Subcutaneous abdominal adipose tissue (tissue), 5 donors: Measurements from ENCODE around the gene MYO10.
"Not testable (repeated sequence)": the region's sequence is repeated elsewhere in the genome, so short reads cannot be mapped to it uniquely, and the experiment has no call there.

Experiments used
- H3K27ac ChIP-seq: one replicate; pipeline ENCODE4 v1.7.0; 2013; ENCODE audit warnings: low read depth, mild to moderate bottlenecking, inconsistent platforms, low read length, moderate library complexity
- H3K27me3 ChIP-seq, 5 donors: one replicate each; pipeline ENCODE4 v1.7.0; 2013; ENCODE audit warnings: low read length in 5 of 5, inconsistent platforms in 1 of 5; ENCODE audit not compliant: control insufficient read depth in 5 of 5, insufficient read depth in 4 of 5
- H3K36me3 ChIP-seq, 5 donors: one replicate each; pipeline ENCODE4 v1.7.0; 2013; ENCODE audit warnings: low read length in 5 of 5; ENCODE audit not compliant: control insufficient read depth in 5 of 5, insufficient read depth in 5 of 5
- H3K4me1 ChIP-seq, 5 donors: one replicate each; pipeline ENCODE4 v1.7.0; 2013; ENCODE audit warnings: low read length in 5 of 5, mild to moderate bottlenecking in 3 of 5, moderate library complexity in 1 of 5; ENCODE audit not compliant: control insufficient read depth in 5 of 5, insufficient read depth in 5 of 5
- H3K4me3 ChIP-seq, 5 donors: one replicate each; pipeline ENCODE4 v1.7.0; 2013; ENCODE audit warnings: low read length in 5 of 5, low read depth in 1 of 5
- H3K9ac ChIP-seq, 5 donors: one replicate each; pipeline ENCODE4 v1.7.0; 2013; ENCODE audit warnings: low read length in 5 of 5, mild to moderate bottlenecking in 4 of 5, moderate library complexity in 3 of 5
- H3K9me3 ChIP-seq, 5 donors: one replicate each; pipeline ENCODE4 v1.7.0; 2013; ENCODE audit warnings: low read length in 5 of 5; ENCODE audit not compliant: control insufficient read depth in 5 of 5
- donor health status: healthy.
- donor health status: healthy.
- donor health status: healthy.
- donor health status: healthy.
- donor health status: healthy.

MYO10 gene

DNA sequence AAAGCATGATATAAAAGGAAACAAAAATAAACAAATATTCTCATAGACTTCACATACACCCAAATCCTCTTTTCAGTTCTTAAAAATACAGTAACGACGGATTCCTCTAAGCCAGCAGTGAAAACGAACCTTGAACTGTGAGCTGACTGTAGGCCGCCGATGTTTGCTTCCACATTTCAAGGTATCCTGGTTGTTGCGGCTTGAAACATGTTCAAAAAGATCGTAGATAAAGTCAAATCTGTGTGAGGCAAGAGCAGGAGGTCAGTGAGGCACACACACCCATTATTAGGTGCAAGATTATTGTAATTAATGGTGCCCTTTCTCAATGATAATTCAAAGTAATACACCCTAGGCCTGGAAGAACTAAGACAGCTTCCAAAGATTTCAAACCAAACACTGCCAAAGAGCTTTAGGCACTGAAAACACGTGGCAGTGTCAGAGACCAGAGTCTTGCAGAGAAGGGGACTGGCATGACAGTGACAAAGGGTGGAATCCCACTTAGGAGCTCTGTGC, 178.0 kb downstream of the MYO10 start:
- peaks cover 0 to 28% (median 2%) of the 10 kb centered on the region in 5 donors for H3K36me3 ChIP-seq
- H3K4me3 ChIP-seq: no peak overlapping the region
- no peaks in the 10 kb centered on the region for H3K27me3 ChIP-seq
- H3K4me1 ChIP-seq: peaks cover 0 to 3% (median 0%) of the 10 kb centered on the region in 5 donors
- H3K27ac ChIP-seq: no peak overlapping the region
- H3K9me3 ChIP-seq: no peaks in the 10 kb centered on the region
- H3K9ac ChIP-seq: no peak overlapping the region

DNA sequence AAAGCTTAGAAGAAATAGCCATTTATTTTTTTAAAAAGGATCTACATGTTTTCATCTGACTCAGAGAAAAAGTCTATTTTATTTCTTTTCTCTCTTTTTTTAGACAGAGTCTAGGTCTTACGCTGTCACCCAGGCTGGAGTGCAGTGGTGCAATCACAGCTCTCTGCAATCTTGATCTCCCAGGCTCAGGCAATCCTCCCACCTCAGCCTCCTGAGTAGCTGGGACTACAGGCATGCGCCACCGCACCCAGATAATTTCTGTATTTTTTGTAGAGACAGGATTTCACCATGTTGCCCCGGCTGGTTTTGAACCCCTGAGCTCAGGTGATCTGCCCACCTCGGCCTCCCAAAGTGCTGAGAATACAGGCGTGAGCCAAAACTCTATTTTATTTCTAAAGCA, 178.5 kb downstream of the MYO10 start:
- H3K9me3 ChIP-seq, H3K27ac ChIP-seq, H3K9ac ChIP-seq, H3K27me3 ChIP-seq, H3K4me1 ChIP-seq, H3K4me3 ChIP-seq: not testable (repeated sequence)
- H3K36me3 ChIP-seq: peaks cover 0 to 26% (median 2%) of the 10 kb centered on the region in 5 donors

- H3K9me3 ChIP-seq: no peaks in the 10 kb centered on the region
- H3K4me1 ChIP-seq: peaks cover 0 to 3% (median 0%) of the 10 kb centered on the region in 5 donors
- H3K9ac ChIP-seq: no peak overlapping the region
- H3K36me3 ChIP-seq: peaks cover 0 to 22% (median 2%) of the 10 kb centered on the region in 5 donors
- H3K27me3 ChIP-seq: no peaks in the 10 kb centered on the region
- no peak overlapping the region for H3K4me3 ChIP-seq
- no peak overlapping the region for H3K27ac ChIP-seq
These were observed 178.9 kb downstream of the MYO10 start for GRCh38 chr5:16757146-16757545.

DNA sequence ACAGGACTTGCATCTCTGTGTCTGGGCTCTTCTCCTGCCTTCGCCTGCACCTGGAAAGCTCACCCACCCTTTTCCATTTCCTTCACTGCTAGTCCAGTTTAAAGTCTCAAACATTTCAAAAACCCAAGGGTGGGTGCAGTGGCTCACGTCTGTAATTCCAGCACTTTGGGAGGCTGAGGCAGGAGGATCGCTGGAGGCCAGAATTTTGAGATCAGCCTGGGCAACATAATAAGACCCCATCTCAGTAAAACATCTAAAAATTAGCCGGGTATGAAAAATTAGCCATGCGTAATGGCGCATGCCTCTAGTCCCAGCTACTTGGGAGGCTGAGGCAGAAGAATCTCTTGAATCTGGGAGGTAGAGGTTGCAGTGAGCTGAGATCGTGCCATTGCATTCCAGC, 179.4 kb downstream of the MYO10 start:
- no peak overlapping the region for H3K4me3 ChIP-seq
- H3K27ac ChIP-seq: no peak overlapping the region
- no peaks in the 10 kb centered on the region for H3K27me3 ChIP-seq
- H3K4me1 ChIP-seq: peaks cover 0 to 7% (median 0%) of the 10 kb centered on the region in 5 donors
- no peaks in the 10 kb centered on the region for H3K9me3 ChIP-seq
- H3K9ac ChIP-seq: no peak overlapping the region
- peaks cover 0 to 19% (median 2%) of the 10 kb centered on the region in 5 donors for H3K36me3 ChIP-seq

DNA sequence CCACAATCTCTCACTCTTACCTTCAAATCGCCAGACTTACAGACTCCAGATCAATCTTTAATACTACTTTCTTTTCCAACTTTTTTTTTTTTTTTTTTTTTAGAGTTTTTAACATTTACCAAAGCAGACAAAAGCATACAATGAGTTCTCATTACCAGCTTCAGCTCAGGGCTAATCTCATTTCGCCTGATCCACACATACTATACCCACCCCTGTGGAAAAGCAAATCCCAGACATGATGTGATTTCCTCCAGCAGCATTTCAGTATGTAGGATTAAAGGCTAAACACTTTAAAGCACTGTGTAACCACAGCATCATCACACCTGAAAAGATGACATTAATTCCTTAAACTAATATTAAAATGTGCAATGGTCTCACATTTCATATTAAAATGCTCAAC, 180.4 kb downstream of the MYO10 start:
- H3K9ac ChIP-seq: no peak overlapping the region
- no peaks in the 10 kb centered on the region for H3K9me3 ChIP-seq
- peaks cover 0 to 16% (median 2%) of the 10 kb centered on the region in 5 donors for H3K36me3 ChIP-seq
- no peak overlapping the region for H3K27ac ChIP-seq
- H3K27me3 ChIP-seq: no peaks in the 10 kb centered on the region
- H3K4me3 ChIP-seq: no peak overlapping the region
- H3K4me1 ChIP-seq: peaks cover 0 to 9% (median 0%) of the 10 kb centered on the region in 5 donors

GRCh38 chr5:16754601-16755000, 181.5 kb downstream of the MYO10 start:
- Histone ChIP-seq H3K27me3 (no peaks in the 10 kb centered on the region), H3K9ac (no peak overlapping the region), H3K27ac (no peak overlapping the region), H3K4me3 (no peak overlapping the region), H3K4me1 (peaks cover 0 to 9% (median 0%) of the 10 kb centered on the region in 5 donors), H3K36me3 (peaks cover 0 to 16% (median 2%) of the 10 kb centered on the region in 5 donors), H3K9me3 (no peaks in the 10 kb centered on the region)

DNA sequence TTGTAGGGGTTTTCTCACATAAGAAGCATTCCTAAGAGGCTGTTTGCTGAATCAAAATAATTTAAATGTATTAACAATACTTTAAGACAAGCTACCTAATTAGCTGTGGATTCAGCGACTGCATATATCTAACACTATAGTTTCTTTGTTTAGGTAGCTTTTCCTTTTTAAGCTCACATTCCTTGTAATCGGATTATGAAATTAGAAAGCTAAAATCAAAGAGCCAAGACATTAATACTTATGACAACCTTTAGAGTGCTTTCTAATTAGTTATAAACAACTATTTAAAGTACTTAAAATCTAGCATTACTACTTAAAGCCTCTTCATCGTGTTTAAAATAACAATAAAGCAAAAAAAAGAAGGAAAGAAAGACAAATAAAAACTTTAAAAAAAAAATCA, 182.0 kb downstream of the MYO10 start:
- Histone ChIP-seq H3K27ac (no peak overlapping the region), H3K4me1 (peaks cover 0 to 9% (median 0%) of the 10 kb centered on the region in 5 donors), H3K9ac (no peak overlapping the region), H3K9me3 (no peaks in the 10 kb centered on the region), H3K4me3 (no peak overlapping the region), H3K36me3 (peaks cover 0 to 17% (median under 1%) of the 10 kb centered on the region in 5 donors), H3K27me3 (no peaks in the 10 kb centered on the region)

GRCh38 chr5:16750445-16750844, 185.6 kb downstream of the MYO10 start:
- Histone ChIP-seq H3K9ac (no peak overlapping the region), H3K27me3 (no peaks in the 10 kb centered on the region), H3K27ac (no peak overlapping the region), H3K4me3 (no peak overlapping the region), H3K36me3 (peaks cover 0 to 9% (median 0%) of the 10 kb centered on the region in 5 donors), H3K4me1 (peaks cover 0 to 9% (median 0%) of the 10 kb centered on the region in 5 donors), H3K9me3 (no peaks in the 10 kb centered on the region)

DNA sequence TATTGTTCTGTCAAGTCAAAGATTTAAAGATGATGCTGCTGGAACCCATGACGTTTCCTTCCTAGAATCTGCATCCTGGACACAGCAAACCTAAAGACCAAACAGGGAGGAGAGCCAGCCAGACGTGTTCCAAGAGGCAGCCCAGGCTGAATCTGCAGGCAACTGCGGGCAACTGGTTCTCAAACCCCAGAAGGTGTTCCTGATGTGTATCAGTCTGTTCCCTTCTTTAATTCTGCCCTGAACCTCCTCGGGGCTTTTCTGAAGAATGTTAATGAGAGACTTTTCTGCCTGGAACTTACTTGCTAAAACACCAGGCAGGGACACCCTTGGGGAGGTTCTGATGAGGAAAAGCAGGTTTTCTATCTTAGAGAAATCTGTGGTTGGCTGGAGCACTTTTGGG, 186.5 kb downstream of the MYO10 start:
- Histone ChIP-seq H3K9me3 (no peaks in the 10 kb centered on the region), H3K4me3 (no peak overlapping the region), H3K36me3 (peaks cover 0 to 9% (median 0%) of the 10 kb centered on the region in 5 donors), H3K9ac (no peak overlapping the region), H3K27ac (no peak overlapping the region), H3K4me1 (peaks cover 0 to 8% (median 0%) of the 10 kb centered on the region in 5 donors), H3K27me3 (no peaks in the 10 kb centered on the region)

GRCh38 chr5:16744164-16744880, 191.8 kb downstream of the MYO10 start:
- Histone ChIP-seq H3K9me3 (no peaks in the 10 kb centered on the region), H3K27ac (no peak overlapping the region), H3K36me3 (no peaks in the 10 kb centered on the region), H3K9ac (no peak overlapping the region), H3K4me3 (no peak overlapping the region), H3K27me3 (peaks cover 0 to 5% (median 0%) of the 10 kb centered on the region in 5 donors), H3K4me1 (peaks cover 0 to 18% (median 5%) of the 10 kb centered on the region in 5 donors)
